H1 (cell line): ENCODE results near the gene MYBPC2. TPM values are rescaled to one million over a fixed set of nuclear protein-coding genes. Genes with fewer than 3 reads are reported as not detected.

Source experiments
- CTBP2 ChIP-seq: IDR thresholded peaks from 2 replicates; pipeline ENCODE4 v1.7.0; 2011; ENCODE audit warnings: borderline replicate concordance, mild to moderate bottlenecking, moderate library complexity, mixed read lengths, low read length; ENCODE audit not compliant: insufficient read depth, insufficient read length
- KDM4A ChIP-seq: IDR thresholded peaks from one replicate; pipeline ENCODE4 v1.7.1; 2012; ENCODE audit warnings: low read depth, mild to moderate bottlenecking, moderate library complexity, low read length, inconsistent platforms; ENCODE audit not compliant: severe bottlenecking
- RAD21 ChIP-seq, 2 experiments: IDR thresholded peaks in 1 of 2; conservative IDR thresholded peaks in 1 of 2; 2 replicates each; pipeline ENCODE4 v1.6.1; 2011; ENCODE audit warnings: low read depth in 2 of 2, low read length in 2 of 2, improper control_type of control experiment in 1 of 2, inconsistent platforms in 1 of 2, mild to moderate bottlenecking in 1 of 2, moderate library complexity in 1 of 2
- RNF2 ChIP-seq: fragments of 200-900, 300-1000 bp; sonication (generic); IDR thresholded peaks from 2 replicates; pipeline ENCODE4 v1.7.1; 2016; ENCODE audit warnings: borderline replicate concordance, low read depth, mild to moderate bottlenecking, antibody characterized with exemption, low read length; ENCODE audit not compliant: poor library complexity, severe bottlenecking; ENCODE audit errors: missing control alignments
- SP1 ChIP-seq: IDR thresholded peaks from 2 replicates; pipeline ENCODE4 v1.6.1; 2011; ENCODE audit warnings: low read depth, low read length
- SP2 ChIP-seq: IDR thresholded peaks from 2 replicates; pipeline ENCODE4 v1.6.1; 2012; ENCODE audit warnings: mild to moderate bottlenecking, low read length, inconsistent platforms
- SRF ChIP-seq: IDR thresholded peaks from 2 replicates; pipeline ENCODE4 v1.6.1; 2011; ENCODE audit warnings: mild to moderate bottlenecking, low read depth, low read length, moderate library complexity
- TAF1 ChIP-seq: IDR thresholded peaks from 2 replicates; pipeline ENCODE4 v1.6.1; 2011; ENCODE audit warnings: mild to moderate bottlenecking, low read depth, low read length
- polyA plus RNA-seq, 7 experiments: library from polyadenylated mRNA; depleted of rRNA in 3 of 7; stranded (reverse) in 5 of 7; unstranded in 2 of 7; fragments of >200 nt in 5 of 7; fragments of 200-250 nt in 2 of 7; gene quantifications; 1 replicate in 5 of 7; 2 replicates in 1 of 7; 4 replicates in 1 of 7; pipeline versions ENCODE4 v1.2.1 to v1.2.3, GENCODE V29; 2011 to 2013; ENCODE audit warnings: missing spikeins in 2 of 7, mixed read lengths in 2 of 7
- total RNA-seq: library from RNA; stranded (reverse); fragmentation: NEBNext Ultra II Directional; extraction: Animal tissue kit (Norgen Biotek cat#: 25700); gene quantifications from 2 replicates; pipeline ENCODE4 v1.2.1, GENCODE V29; 2021
- TF ChIP-seq, protein P1 (sequence below): fragments of 300-600 bp; sonication (generic); IDR thresholded peaks from 2 replicates; pipeline ENCODE4 v1.7.1; 2012; ENCODE audit warnings: low read length, moderate library complexity, mild to moderate bottlenecking, inconsistent platforms; ENCODE audit not compliant: insufficient replicate concordance

The MYBPC2 gene
- total and polyA plus RNA-seq, 2 of the 8 experiments (the other 6 are each of a cell fraction or from before 2014, with no cell fraction given), result 1.8 to 3.1 TPM

- TF ChIP-seq, protein P1, sequence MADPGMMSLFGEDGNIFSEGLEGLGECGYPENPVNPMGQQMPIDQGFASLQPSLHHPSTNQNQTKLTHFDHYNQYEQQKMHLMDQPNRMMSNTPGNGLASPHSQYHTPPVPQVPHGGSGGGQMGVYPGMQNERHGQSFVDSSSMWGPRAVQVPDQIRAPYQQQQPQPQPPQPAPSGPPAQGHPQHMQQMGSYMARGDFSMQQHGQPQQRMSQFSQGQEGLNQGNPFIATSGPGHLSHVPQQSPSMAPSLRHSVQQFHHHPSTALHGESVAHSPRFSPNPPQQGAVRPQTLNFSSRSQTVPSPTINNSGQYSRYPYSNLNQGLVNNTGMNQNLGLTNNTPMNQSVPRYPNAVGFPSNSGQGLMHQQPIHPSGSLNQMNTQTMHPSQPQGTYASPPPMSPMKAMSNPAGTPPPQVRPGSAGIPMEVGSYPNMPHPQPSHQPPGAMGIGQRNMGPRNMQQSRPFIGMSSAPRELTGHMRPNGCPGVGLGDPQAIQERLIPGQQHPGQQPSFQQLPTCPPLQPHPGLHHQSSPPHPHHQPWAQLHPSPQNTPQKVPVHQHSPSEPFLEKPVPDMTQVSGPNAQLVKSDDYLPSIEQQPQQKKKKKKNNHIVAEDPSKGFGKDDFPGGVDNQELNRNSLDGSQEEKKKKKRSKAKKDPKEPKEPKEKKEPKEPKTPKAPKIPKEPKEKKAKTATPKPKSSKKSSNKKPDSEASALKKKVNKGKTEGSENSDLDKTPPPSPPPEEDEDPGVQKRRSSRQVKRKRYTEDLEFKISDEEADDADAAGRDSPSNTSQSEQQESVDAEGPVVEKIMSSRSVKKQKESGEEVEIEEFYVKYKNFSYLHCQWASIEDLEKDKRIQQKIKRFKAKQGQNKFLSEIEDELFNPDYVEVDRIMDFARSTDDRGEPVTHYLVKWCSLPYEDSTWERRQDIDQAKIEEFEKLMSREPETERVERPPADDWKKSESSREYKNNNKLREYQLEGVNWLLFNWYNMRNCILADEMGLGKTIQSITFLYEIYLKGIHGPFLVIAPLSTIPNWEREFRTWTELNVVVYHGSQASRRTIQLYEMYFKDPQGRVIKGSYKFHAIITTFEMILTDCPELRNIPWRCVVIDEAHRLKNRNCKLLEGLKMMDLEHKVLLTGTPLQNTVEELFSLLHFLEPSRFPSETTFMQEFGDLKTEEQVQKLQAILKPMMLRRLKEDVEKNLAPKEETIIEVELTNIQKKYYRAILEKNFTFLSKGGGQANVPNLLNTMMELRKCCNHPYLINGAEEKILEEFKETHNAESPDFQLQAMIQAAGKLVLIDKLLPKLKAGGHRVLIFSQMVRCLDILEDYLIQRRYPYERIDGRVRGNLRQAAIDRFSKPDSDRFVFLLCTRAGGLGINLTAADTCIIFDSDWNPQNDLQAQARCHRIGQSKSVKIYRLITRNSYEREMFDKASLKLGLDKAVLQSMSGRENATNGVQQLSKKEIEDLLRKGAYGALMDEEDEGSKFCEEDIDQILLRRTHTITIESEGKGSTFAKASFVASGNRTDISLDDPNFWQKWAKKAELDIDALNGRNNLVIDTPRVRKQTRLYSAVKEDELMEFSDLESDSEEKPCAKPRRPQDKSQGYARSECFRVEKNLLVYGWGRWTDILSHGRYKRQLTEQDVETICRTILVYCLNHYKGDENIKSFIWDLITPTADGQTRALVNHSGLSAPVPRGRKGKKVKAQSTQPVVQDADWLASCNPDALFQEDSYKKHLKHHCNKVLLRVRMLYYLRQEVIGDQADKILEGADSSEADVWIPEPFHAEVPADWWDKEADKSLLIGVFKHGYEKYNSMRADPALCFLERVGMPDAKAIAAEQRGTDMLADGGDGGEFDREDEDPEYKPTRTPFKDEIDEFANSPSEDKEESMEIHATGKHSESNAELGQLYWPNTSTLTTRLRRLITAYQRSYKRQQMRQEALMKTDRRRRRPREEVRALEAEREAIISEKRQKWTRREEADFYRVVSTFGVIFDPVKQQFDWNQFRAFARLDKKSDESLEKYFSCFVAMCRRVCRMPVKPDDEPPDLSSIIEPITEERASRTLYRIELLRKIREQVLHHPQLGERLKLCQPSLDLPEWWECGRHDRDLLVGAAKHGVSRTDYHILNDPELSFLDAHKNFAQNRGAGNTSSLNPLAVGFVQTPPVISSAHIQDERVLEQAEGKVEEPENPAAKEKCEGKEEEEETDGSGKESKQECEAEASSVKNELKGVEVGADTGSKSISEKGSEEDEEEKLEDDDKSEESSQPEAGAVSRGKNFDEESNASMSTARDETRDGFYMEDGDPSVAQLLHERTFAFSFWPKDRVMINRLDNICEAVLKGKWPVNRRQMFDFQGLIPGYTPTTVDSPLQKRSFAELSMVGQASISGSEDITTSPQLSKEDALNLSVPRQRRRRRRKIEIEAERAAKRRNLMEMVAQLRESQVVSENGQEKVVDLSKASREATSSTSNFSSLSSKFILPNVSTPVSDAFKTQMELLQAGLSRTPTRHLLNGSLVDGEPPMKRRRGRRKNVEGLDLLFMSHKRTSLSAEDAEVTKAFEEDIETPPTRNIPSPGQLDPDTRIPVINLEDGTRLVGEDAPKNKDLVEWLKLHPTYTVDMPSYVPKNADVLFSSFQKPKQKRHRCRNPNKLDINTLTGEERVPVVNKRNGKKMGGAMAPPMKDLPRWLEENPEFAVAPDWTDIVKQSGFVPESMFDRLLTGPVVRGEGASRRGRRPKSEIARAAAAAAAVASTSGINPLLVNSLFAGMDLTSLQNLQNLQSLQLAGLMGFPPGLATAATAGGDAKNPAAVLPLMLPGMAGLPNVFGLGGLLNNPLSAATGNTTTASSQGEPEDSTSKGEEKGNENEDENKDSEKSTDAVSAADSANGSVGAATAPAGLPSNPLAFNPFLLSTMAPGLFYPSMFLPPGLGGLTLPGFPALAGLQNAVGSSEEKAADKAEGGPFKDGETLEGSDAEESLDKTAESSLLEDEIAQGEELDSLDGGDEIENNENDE, result no peak
- no peak for TF ChIP-seq KDM4A
- TF ChIP-seq SRF, result no peak
- no peak for TF ChIP-seq SP2
- no peak for TF ChIP-seq CTBP2
- no peak for TF ChIP-seq TAF1
- no peak for TF ChIP-seq SP1
- TF ChIP-seq RNF2, result no peak
- peak; percentile 84 to 86 for TF ChIP-seq RAD21 (IDR thresholded peaks at IDR 0.05 in 1 of 2, conservative IDR thresholded peaks at IDR 0.05 in 1 of 2; ENCODE audit: low read depth in 2 of 2, low read length in 2 of 2)
Measured at GRCh38 chr19:50461066-50461875, 28.6 kb downstream of the MYBPC2 start (continued).
